OCI-M2 (cell line): Measurements from ENCODE around the gene ACTL10.
"Not testable (repeated sequence)": the region's sequence is repeated elsewhere in the genome, so short reads cannot be mapped to it uniquely, and the experiment has no call there.

ENCODE experiments used
- DNase-seq: peaks from one replicate; lab custom pipeline; 2025; ENCODE audit not compliant: unreplicated experiment; lab: John Stamatoyannopoulos, UW

Gene ACTL10

DNA sequence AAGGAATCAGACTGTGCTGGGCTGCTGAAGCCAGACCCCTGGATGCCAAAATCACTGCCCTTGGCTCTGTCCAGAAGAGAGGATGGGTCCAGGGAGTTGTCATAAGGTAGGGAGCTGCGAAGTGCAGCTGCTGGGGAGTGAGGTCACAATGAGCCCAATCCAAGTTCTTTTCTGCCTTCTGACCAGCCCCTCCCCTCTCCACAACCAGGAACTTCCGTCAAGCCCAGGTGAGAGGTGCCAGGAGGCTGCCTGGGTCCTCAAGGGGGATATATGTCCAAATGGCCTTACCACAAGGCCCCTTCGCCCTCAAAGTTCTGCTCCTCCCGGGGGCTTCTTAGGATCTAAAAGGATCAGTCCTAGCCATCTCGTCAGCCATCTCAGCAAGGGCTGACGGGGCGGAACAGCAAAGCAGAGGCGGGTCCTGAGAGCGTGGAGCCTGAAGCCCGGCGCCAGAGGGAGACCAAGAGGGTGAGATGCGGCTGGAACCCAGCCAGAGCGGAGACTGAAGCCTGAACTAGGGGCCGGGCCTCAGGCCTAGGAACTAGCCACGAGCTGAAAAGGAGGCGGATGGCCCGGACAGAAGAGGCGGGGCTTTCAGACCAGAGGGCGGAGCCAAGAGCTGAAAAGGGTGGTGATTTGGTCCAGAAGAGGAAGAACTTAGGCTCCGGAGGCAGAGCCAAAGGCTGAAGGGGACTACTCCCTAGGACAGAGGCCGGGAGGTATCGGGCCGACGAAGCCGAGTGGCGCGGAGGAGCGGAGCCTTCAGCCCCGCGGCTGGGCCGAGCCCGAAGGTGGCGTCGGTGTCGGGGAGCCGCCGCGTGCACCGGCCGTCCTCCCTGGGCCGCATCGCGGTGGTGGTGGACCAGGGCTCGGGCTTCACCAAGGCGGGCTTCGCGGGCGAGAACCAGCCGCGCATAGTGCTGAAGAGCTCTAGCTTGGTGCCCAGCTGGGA is at the start of gene ACTL10:
ACTL10 (plus strand) TSS at position 651 of the 952 bp plus-strand sequence. CDS start 555 bp downstream, outside the sequence.
- DNase-seq = peak; percentile 98

DNA sequence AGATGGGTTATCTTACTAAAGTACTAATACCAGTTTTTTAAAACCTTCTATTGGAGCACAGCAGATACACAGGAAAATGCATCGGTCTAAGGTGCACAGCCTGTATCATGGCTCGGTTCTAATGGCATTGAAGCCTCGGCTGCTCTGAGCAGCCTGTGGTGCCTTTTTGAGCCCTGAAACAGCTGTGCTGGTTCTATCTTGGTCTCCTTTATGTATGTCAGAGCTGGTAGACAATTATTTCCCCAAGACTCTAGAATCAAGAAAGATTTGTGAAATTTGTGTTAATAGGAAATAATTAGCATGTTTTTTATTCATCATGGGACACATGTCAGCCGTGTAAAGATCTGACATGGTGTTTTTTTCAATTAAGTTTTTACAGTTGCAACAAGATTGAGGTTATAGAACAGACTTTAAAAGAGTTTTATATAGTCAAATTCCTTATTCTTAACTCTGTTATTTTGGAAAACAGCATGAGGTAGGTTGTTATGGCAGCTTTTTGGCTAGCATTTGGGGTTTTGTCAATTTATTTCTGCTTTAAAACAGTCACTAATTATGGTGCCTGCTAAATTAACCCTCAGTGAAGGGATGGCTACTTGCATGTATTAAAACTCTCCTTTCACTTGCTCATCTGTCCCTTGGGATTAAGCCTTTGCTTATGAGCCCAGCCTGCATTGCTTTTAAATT is 44.9 kb upstream of the ACTL10 start:
- DNase-seq = no peak

DNA sequence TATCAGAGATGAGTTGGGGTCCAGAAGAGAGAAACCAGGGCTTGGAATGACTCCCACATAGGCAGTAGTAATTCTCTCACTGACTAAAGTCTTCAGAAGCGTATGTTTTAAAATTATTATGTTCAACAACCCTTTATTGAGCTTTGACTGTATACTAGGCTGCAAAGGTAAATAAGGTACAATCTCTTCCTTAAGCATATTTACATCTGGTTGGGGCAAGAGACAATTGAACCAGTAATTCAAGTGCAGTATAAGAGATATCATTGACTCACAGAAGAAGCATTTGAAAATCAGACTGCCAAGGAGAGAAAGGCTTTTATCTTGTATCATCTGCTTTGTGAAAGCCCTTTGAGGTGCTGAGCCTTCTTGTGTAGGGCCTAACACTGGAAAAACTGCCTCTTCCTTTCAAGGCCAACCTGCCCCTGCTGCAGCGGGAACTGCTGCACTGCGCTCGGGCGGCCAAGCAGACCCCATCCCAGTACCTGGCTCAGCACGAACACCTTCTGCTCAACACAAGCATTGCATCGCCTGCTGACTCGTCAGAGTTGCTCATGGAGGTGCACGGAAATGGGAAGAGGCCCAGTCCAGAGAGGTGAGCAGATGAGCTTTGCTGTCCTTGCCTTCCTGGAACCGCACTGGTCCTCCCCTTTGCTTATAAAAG is 43.9 kb upstream of the ACTL10 start:
- DNase-seq = no peak

DNA sequence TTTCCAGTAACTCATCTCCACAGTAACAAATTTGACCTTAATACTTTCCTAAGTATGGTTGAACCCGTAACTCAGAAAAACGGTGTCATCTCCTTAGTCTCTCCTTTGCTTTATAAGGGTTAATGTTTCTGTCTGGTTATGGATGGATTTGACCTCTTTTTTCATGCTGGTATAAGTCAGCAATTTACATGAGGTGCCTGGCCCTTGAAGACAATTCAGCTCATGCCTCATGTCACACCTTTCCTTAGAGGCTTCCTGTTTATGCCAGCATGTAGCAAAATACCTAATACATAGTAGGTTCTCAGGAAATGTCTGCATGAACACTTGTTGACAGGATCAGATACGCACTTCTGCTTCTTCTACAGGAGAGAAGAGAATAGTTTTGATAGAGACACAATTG is 42.3 kb upstream of the ACTL10 start:
- no peak for DNase-seq

DNA sequence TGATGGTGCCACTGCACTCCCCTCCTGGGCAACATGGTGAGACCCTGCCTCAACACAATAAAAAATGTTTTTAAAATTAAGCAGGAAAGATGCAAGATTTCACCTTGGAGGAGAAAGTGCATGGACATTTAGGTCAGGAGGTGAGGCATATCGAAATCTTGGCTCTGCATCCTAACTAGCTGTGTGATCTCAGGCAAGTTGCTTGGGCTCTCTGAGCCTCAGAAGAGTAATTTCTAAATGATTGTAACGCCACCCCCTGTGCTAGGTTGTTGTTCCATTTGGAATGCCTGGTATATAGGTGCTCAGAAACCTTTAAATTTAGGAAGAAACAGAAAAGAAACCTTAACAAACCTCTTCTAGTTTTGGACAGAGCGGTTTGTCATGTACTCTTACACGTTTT is 40.6 kb upstream of the ACTL10 start:
- no peak for DNase-seq

DNA sequence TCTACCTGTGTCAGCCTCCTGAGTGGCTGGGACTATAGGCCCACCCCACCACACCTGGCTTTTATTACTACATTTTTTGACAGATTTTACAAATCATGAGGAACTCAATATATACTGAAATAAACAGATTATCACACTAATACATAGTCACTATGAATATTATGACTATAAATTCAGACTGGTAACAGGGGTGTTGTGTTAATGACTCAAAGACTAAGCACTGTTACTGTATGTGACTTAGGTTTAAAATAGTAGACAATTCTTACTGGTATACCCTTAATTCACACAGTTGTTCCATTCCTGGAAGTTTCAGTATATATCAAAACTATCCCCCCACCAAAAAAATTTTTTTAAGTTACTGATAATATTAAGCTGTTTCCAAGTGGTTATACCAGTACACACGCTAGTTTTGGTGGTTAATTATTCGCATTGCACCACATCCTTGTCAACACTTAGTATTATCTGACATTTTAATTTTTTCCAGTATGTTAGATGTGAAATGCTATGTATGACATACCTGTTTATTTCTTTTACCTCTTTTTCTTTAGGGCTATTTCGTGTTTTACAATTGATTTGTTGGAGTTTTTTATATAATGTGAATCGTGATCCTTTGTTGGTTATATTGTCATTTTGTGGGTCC is 39.0 kb upstream of the ACTL10 start:
- DNase-seq = no peak

DNA sequence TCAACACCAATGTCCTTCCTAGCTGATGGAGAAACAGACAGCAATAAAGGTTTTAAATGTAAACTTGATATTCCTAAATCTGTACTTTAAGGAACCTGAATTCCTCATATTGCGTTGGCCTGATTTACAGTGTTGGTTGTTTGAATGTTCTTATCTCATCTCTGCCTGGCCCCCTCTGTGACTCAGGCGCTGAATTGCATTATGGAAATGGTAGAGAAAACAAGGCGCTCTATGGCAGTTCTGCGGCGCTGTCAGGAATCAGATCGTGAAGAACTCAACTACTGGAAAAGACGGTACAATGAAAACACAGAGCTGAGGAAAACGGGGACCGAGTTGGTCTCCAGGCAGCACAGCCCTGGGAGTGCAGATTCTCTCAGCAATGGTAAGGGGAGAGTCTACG is 37.2 kb upstream of the ACTL10 start:
- DNase-seq = no peak

DNA sequence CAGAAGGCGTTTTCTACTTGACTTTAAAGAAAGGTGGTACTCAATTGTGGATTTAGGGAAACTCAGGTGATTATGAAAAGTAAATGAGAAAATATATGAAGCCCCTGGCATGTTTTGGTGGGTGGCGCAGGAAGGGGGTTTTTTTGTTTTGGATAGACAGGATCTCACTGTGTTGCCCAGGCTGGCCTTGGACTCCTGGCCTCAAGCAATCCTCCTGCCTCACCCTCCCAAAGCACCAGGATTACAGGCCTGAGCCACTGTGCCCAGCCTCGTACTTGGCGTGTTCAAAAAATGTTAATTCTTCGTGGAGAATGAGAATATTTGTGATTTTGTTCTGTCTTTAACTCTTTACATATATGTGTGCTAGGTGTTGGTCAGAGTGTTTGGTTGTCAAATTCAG is 36.8 kb upstream of the ACTL10 start:
- no peak for DNase-seq

DNA sequence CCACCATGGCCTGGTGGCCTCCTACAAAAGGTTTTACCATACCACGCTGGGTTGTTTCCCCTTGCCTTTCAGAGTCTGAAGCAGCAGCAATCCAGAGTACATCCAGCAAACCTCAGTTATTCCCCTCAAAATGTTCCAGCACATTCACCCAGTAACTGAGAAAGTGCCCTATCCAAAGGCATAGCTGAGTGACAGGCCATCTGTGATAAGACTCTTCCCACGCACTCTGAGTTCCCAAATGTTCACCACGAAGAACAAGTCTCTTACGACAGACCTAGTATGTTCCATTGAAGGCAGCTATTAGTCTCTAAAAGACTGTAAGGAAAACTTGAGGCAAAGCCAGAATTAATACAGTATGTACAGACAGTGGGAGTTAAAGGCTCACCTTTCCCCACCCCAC is 36.2 kb upstream of the ACTL10 start:
- DNase-seq = no peak

DNA sequence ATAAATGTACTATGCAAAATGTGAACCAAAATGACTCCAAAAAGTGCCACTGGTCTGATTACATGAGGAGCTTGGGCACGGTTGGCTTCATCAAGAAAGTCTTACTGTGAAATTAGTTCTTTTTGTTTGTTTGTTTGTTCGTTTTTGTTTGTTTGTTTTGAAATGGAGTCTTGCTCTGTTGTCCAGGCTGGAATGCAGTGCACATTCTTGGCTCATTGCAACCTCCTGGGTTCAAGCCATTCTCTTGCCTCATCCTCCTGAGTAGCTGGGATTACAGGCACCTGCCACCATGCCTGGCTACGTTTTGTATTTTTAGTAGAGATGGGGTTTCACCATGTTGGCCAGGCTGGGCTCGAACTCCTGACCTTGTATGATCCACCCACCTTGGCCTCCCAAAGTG is 34.8 kb upstream of the ACTL10 start:
- not testable (repeated sequence) for DNase-seq

DNA sequence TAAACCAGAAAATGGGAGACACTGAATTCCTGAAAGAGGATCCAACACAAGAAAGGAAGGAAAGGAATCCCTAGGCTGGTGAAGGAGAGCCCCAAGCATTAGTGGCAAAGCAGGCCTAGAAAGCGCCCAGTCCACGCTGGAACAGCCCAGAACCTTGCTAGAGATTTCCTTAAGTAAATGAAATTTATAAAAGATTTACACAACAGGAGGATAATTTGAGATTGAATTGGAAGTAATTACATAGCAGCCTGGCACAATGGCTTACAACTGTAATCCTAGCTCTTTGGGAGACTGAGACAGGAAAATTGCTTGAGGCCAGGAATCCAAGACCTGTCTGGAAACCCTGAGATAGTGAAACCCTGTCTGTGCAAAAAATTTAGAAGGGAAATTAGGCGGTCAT is 31.4 kb upstream of the ACTL10 start:
- no peak for DNase-seq

DNA sequence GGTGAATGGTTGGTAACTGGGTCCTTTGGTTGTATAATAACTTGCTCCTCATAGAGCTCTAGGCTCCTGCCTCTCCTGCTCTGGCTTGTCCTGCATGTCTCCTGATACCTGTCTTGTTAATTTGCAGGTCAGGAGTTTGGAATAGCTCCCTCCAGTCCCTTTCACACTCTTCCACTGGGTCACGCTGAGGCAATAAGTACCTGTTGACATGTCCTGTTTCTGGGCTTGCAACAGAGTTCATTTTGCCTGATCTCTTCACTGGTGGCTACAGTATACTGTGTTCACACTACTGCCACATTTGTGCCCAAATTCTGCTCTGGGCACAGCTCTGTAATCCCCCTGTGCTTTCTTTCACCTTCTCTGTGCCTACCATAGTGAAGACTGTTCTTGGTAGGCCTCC is 30.0 kb upstream of the ACTL10 start:
- no peak for DNase-seq

DNA sequence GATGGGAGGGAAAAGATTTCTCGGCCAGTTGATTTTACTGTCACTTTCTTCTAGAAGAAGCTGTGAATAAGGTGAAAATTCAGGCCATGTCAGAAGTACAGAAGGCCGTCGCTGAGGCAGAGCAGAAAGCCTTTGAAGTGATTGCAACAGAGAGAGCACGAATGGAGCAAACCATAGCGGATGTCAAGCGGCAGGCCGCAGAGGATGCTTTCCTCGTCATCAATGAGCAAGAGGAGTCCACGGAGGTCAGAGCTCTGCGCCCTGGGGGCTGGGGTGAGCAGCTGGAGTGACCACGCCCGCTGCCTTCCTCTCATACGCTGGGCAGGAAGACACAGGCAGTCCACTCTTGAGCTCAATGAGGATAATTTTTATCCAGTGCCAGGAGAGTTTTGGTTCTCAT is 26.5 kb upstream of the ACTL10 start:
- DNase-seq = no peak

DNA sequence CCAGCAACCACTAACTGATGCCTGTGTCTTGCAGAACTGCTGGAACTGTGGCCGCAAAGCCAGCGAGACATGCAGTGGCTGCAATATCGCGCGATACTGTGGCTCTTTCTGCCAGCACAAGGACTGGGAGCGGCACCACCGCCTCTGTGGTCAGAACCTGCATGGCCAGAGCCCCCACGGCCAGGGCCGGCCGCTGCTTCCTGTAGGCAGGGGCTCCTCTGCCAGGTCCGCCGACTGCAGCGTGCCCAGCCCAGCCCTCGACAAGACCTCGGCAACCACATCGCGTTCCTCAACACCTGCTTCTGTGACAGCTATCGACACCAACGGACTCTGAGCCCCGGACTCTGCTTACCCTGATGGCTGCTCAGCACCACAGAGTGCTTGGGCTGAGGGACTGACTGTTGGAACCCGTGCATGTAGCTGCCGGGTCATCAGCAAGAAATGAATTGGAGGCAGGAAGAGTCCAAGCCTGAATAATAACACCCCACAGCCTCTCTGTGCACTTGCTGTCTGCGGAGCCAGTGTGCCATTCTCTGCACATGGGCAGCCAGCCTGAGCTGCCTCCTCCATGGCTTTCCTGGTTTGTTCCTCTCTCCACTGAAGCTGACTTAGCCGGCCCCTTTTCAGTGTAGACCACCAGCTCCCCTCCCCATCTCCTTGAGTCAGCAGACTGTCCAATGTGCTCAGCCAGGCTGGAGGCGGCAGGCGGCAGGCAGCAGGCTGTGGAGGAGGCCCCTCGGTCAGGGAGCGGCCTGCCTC is 22.3 kb upstream of the ACTL10 start:
- no peak for DNase-seq

DNA sequence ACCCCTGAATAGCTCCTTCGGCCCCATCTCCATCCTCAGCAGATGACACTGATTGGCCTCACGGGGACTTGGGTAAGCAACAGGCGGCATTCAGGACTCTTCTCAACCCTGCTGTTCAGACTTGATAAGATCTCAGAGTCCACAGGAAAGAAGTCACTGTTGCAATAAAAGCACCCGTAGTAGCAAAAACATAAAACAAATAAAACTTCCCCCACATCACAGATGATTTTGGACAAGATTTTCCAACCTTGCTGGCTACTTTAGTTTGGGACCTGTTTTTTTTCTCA is 21.7 kb upstream of the ACTL10 start:
- DNase-seq = no peak

DNA sequence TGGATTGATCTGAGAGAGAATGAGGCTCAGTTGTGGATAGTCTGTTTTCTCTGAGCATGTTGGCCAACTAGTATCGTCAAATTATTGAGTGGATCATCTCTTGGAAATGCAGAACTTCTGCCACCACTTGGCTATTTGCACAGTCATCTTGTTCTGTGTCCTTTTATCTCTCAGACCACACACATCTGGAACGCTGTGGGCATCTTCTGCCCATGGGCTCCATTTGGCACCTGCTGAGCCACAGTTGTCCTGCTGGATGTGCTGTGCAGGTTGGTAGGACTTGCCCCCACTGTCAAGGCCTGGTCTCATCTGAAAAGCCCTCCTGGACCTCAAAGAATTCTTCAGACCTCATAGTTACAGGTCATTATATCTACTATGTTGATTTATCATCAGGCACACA is 21.3 kb upstream of the ACTL10 start:
- DNase-seq = no peak

DNA sequence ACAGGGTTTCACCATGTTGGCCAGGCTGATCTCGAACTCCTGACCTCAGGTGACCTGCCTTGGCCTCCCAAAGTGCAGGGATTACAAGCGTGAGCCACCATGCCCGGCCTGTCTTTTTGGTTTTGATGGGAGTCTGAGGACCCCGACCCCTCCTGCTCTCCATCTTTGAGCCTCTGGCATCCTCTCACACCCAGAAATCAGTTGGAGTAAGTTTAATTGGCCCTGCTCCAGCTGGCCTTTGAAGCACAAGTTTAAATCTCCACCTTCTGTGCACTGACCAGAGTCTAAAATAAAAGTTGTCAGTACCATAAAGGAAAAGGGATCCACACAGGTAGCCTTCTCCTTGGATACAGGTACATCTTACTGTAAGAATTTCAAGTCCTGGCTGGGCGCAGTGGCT is 20.6 kb upstream of the ACTL10 start:
- DNase-seq = no peak

DNA sequence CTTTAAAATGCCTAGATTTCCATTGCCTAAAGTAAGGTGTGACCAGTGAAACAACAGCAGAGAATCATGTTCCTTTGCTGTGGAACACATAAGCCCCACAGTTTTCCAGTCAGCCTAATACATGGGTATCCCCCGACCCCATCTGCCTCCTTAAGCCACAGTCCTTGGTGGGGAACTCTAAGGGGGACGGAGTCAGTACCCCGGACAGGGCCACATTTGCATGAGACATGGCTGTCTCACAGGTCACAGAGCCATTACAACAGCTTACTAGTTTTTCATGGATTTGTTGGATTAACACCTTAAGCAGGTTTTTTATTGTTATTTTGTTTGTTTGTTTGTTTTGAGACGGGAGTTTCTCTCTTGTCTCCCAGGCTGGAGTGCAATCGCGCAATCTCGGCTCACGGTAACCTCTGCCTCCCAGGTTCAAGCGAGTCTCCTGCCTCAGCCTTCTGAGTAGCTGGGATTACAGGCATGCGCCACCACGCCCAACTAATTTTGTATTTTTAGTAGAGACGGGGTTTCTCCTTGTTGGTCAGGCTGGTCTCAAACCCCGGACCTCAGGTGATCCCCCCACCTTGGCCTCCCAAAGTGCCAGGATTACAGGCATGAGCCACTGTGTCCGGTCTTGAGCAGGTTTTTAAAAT is 19.7 kb upstream of the ACTL10 start:
- not testable (repeated sequence) for DNase-seq

DNA sequence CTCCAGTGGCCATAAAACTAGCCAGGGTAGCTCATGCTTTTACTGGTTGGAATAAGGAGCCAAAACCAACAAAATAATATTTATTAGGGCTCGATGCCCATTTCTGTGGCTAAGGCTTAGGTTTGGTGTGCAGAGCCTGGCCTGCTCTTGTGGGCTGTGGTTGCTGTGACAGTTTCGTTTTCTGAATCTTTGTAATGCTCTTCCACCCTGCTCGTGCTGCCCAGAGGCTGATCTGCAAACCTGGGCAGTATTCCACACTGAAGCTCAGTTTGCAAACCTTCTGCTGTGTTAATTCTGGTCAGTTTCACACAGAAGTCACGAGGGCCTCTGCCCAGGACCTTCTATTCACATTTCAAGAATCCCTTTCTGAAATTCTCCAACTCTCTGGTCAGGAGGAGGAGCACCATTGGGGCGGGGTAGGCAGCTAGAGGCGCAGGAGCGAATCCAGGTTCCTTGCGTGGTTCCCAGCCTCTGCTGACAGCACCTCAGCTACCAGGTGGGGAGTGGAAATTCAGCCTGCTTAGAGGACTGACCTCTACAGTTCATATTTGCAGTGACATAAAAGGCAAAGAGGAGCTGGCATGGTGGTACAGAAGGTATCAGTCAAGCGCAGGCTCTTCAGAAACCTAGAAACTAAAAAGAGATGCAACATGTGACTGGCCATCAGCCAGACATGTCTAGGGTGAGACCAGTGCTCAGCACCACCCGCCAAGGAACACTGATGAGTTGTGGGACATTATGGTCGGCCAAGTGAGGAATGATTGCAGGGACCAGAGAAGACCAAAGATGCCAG is 18.9 kb upstream of the ACTL10 start:
- no peak for DNase-seq
